Measurements from ENCODE around the gene ELP1. TPM values are rescaled to one million over a fixed set of nuclear protein-coding genes. Genes with fewer than 3 reads are reported as not detected.
"Not testable (repeated sequence)": the region's sequence is repeated elsewhere in the genome, so short reads cannot be mapped to it uniquely, and the experiment has no call there.

Gene ELP1
- polyA plus RNA-seq, 1 donor from 2014 or later: 14.4 TPM

DNA sequence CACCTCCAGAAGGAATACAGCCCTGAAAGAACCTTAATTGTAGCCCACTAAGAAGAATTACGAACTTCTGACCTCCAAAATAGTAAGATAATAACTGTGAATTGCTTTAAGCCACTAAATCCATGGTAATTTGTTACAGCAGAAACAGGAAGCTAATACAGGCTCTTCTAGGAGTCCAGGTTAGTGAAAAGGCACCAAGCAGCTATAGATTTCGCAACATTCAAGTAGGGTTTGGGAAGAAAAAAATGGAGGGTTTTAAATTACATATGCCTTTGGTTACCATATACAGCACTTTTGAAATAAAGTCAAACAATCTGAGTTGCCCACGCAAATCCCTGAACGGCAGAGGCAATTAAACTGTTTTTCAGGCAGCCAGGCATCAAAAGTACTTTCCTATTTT is 73.6 kb downstream of the ELP1 start:
- no peak overlapping the region for H3K27ac Mint-ChIP-seq
- no peaks in the 10 kb centered on the region for H3K4me1 Mint-ChIP-seq
- peaks cover 0 to 5% (median 0%) of the 10 kb centered on the region in 3 donors for H3K9me3 Mint-ChIP-seq
- no peaks in the 10 kb centered on the region for H3K27me3 Mint-ChIP-seq
- no peaks in the 10 kb centered on the region for H3K36me3 Mint-ChIP-seq
- H3K4me3 Mint-ChIP-seq: no peak overlapping the region

GRCh38 chr9:108859459-108860114 is 74.3 kb downstream of the ELP1 start:
- Mint-ChIP-seq H3K9me3 (peaks cover 0 to 5% (median 0%) of the 10 kb centered on the region in 3 donors), H3K4me1 (no peaks in the 10 kb centered on the region), H3K27me3 (no peaks in the 10 kb centered on the region), H3K4me3 (no peak overlapping the region), H3K27ac (no peak overlapping the region), H3K36me3 (no peaks in the 10 kb centered on the region)

DNA sequence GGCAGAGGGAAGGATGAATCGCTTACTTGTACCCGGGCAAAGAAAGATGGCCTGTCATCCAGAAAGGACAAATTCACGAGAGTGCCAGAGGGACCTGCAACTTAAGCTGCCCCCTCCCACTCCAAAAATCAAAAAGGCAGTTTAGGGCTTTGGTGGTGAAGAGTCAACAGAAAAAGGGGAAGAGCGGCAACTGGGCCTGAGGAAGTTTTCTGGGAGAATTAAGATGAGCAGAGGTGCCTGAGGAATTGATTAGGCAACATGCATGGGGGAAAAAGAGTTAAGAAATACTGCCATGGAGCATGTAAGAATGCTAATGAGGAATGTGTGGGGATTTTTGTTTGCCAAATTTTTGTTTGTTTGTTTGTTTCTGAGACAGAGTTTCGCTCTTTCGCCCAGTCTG is 76.4 kb downstream of the ELP1 start:
- H3K36me3 Mint-ChIP-seq: no peaks in the 10 kb centered on the region
- no peak overlapping the region for H3K4me3 Mint-ChIP-seq

GRCh38 chr9:108855888-108856287 is 78.0 kb downstream of the ELP1 start, which contains the start of gene ACTL7B:
Gene ACTL7B (minus strand): TSS chr9:108855986. CDS start chr9:108855930, 56 bp downstream.
- Mint-ChIP-seq H3K27ac (no peak within 1 kb of the TSS), H3K4me1 (no peaks in the 10 kb centered on the region), H3K4me3 (peak within 1 kb of the TSS in 2 of 4 donors; percentile 37 to 47)

More for the DNA sequence above, 76.4 kb downstream of the ELP1 start:
- H3K27ac Mint-ChIP-seq: no peak overlapping the region
- peaks cover 0 to 5% (median 0%) of the 10 kb centered on the region in 3 donors for H3K9me3 Mint-ChIP-seq
- H3K4me1 Mint-ChIP-seq: no peaks in the 10 kb centered on the region
- H3K27me3 Mint-ChIP-seq: no peaks in the 10 kb centered on the region

DNA sequence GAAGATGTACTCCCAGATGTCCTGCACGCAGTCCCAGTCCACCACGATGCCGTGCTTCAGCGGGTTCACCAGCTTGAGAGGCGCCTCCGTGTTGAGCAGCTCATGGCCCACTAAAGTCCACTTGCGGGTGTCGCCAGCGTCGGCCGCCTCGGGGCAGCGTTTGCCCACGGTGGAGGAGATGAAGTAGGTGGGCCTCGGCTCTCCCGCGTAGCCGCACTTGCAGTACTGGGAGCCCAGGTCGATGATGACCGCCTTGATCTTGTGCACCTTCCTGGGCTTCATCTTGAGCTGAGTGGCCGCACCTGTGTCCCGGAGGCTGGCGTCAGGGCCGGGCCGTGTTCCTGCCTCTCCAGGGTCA is 78.4 kb downstream of the ELP1 start:
- no peaks in the 10 kb centered on the region for H3K36me3 Mint-ChIP-seq
- peak overlapping the region in 1 of 4 donors; percentile 47 for H3K4me3 Mint-ChIP-seq
- peaks cover 0 to 5% (median 0%) of the 10 kb centered on the region in 3 donors for H3K9me3 Mint-ChIP-seq
- no peaks in the 10 kb centered on the region for H3K4me1 Mint-ChIP-seq
- no peak overlapping the region for H3K27ac Mint-ChIP-seq
- H3K27me3 Mint-ChIP-seq: no peaks in the 10 kb centered on the region

More at GRCh38 chr9:108855888-108856287, 78.0 kb downstream of the ELP1 start, which contains the start of gene ACTL7B:
- no peaks in the 10 kb centered on the region for H3K36me3 Mint-ChIP-seq
- no peaks in the 10 kb centered on the region for H3K27me3 Mint-ChIP-seq
- H3K9me3 Mint-ChIP-seq: peaks cover 0 to 5% (median 0%) of the 10 kb centered on the region in 3 donors

DNA sequence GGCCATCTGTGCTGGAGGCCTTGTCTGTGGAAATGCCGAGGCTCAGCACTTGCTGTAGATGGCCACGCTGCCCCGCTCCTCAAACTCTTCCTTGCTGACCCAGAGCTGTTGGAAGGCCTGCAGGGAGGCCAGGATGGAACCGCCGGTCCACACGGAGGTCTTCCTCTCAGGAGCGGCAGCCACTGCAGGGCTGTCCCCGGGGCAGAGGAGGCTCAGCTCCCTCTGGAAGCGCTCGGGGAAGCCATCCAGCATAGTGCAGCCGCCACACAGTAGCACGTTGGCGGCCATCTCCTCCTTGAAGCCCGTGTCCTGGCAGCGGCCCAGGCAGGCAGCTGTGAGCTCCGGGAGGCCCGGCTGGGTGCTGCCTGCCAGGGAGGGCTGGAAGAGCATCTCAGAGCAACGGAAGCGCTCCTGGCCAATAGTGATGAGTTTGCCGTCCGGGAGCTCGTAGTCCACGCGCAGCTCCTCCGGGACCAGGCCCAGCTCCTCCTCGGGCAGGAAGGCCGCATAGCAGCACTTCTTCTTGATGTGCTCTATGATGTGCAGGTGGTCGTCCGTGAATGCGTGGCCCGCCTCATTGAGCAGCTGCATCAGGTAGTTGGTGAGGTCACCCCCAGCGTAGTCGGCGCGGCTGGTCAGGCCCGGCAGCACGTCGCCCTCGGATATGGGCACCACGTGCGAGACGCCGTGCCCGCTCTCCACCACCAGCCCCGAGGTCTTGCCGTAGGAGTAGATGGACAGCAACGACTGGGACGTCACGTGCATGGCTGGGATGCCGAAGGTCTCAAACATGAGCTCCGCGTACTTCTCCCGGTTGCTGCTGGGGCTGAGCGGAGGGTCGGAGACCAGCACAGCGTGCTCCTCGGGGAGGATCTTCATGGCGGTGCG is 79.0 kb downstream of the ELP1 start:
- H3K9me3 Mint-ChIP-seq: peaks cover 0 to 5% (median 0%) of the 10 kb centered on the region in 3 donors
- no peaks in the 10 kb centered on the region for H3K36me3 Mint-ChIP-seq
- no peaks in the 10 kb centered on the region for H3K4me1 Mint-ChIP-seq
- peak overlapping the region in 1 of 4 donors; percentile 47 for H3K4me3 Mint-ChIP-seq
- no peaks in the 10 kb centered on the region for H3K27me3 Mint-ChIP-seq
- H3K27ac Mint-ChIP-seq: no peak overlapping the region

DNA sequence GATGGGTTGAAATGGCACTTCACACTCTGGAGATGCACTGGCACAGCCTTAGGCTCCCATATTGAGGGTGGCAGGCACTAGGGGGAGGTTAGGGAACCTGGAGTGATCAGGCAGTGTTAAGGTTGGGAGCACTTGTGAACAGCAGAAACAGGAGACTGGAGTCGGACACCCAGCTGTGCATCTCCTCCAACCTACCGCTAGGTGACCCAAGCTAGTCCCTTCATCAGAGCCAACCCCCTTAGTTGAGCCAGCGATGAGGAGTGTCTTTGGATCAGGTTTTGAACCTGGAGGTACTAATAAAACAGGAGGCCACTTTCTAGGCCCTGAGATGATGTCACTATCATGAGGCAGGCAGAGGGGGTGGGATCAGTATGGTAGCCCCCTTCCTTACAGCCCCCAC is 79.8 kb downstream of the ELP1 start:
- Mint-ChIP-seq H3K9me3 (peaks cover 0 to 5% (median 0%) of the 10 kb centered on the region in 3 donors), H3K27me3 (no peaks in the 10 kb centered on the region), H3K4me3 (no peak overlapping the region), H3K4me1 (no peaks in the 10 kb centered on the region), H3K36me3 (no peaks in the 10 kb centered on the region), H3K27ac (no peak overlapping the region)

GRCh38 chr9:108852079-108852478 is 81.8 kb downstream of the ELP1 start:
- H3K27me3 Mint-ChIP-seq: no peaks in the 10 kb centered on the region
- H3K9me3 Mint-ChIP-seq: no peaks in the 10 kb centered on the region
- H3K4me1 Mint-ChIP-seq: no peaks in the 10 kb centered on the region
- no peaks in the 10 kb centered on the region for H3K36me3 Mint-ChIP-seq
- H3K27ac Mint-ChIP-seq: peak overlapping the region in 1 of 3 donors; percentile 36
- no peak overlapping the region for H3K4me3 Mint-ChIP-seq

- Mint-ChIP-seq H3K36me3 (no peaks in the 10 kb centered on the region), H3K4me1 (no peaks in the 10 kb centered on the region), H3K4me3 (peak overlapping the region in 1 of 4 donors; percentile 63), H3K9me3 (no peaks in the 10 kb centered on the region), H3K27me3 (no peaks in the 10 kb centered on the region), H3K27ac (no peak overlapping the region)
These were observed 82.8 kb downstream of the ELP1 start for GRCh38 chr9:108851138-108851537.

DNA sequence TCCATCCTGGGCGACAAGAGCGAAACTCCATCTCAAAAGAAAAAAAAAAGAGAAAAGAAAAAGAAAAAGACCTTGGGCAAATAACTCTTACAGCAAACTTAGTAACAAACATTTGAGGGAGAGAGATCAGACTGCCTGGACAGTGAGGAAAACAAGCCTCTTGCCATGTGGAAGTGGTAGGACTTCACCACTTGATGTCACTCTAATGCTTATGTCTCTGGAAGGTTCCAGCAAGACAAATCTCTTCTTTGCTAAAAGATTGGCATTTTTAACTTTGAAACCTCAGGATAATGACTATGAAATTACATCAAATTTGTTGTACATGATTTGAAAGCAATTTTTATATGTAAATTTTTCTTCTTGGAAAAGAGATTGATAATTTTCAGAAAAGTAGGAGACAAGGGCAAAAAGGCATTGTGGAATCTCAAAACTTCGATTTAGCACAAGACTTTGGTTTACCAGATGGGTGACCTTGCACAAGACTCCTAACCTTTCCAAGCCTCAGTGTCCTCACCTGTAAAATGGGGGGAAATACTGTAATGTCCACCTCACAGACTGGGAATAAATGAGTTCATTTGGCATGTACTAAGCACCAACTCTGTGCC is 83.5 kb downstream of the ELP1 start:
- Mint-ChIP-seq H3K36me3 (no peaks in the 10 kb centered on the region), H3K9me3 (no peaks in the 10 kb centered on the region), H3K27me3 (no peaks in the 10 kb centered on the region), H3K4me1 (peaks cover 0 to 3% (median 0%) of the 10 kb centered on the region in 3 donors), H3K4me3 (no peak overlapping the region), H3K27ac (no peak overlapping the region)

GRCh38 chr9:108848296-108848695 is 85.6 kb downstream of the ELP1 start:
- not testable (repeated sequence) for H3K27ac Mint-ChIP-seq, H3K27me3 Mint-ChIP-seq, H3K36me3 Mint-ChIP-seq, H3K4me1 Mint-ChIP-seq, H3K4me3 Mint-ChIP-seq, H3K9me3 Mint-ChIP-seq

DNA sequence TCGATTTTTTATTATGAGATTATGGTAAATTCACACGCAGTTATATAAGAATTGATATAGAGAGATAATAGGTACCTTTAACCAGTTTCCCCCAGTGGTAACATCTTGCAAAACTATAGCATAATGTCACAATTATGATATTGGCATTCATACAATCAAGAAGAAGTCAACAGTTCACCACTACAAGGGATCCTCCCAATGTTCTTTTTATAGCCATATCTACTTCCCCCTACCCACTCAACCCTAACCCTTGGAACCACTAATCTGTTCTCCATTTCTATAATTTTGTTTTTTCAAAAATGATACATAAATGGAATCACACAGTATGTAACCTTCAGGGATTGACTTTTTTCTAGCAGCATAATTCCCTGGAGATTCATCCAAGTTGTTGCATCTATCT is 88.0 kb downstream of the ELP1 start:
- Mint-ChIP-seq H3K4me1 (peaks cover 1 to 8% (median 7%) of the 10 kb centered on the region in 3 donors), H3K36me3 (no peaks in the 10 kb centered on the region), H3K27me3 (no peaks in the 10 kb centered on the region), H3K4me3 (no peak overlapping the region), H3K9me3 (no peaks in the 10 kb centered on the region), H3K27ac (no peak overlapping the region)

DNA sequence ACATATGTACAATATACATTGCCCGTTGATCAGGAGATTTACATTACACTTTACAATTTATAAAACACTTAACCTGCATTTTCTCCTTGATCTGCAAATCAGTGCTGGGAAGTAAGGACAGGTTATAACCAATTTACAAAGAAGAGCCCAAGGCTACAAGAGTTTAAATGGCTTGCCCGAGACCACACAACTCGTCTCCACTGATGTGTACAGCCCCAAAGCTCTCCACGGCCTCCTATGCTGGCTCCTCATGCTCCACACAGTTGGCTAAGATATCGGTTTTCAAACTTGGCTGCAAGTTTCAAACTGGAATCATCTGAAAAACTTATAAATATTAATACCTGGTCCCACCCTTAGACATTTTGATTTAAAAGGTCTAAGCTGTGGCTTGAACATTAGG is 88.4 kb downstream of the ELP1 start:
- no peak overlapping the region for H3K27ac Mint-ChIP-seq
- no peaks in the 10 kb centered on the region for H3K9me3 Mint-ChIP-seq
- H3K4me1 Mint-ChIP-seq: peaks cover 1 to 8% (median 7%) of the 10 kb centered on the region in 3 donors
- H3K27me3 Mint-ChIP-seq: no peaks in the 10 kb centered on the region
- H3K36me3 Mint-ChIP-seq: no peaks in the 10 kb centered on the region
- H3K4me3 Mint-ChIP-seq: no peak overlapping the region

DNA sequence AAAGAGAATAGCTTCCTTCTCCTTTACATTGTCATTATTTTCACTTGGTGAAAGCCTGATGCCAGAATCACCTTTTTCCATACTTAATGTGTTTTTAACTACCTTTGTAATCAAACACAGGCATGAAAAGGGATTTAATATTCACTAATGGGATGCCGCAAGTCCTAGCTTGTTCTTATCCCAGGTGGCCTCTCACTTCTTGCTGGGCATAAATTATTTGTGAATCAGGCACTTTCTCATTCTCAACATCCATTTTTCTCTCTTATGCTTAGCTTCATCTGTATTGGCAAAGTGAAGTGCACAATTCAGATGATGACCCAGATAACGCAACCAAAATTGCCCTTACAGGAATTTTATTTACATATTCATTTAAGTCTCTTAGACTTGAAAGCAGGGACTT is 89.1 kb downstream of the ELP1 start:
- H3K4me3 Mint-ChIP-seq: no peak overlapping the region
- no peak overlapping the region for H3K27ac Mint-ChIP-seq
- no peaks in the 10 kb centered on the region for H3K36me3 Mint-ChIP-seq
- H3K27me3 Mint-ChIP-seq: no peaks in the 10 kb centered on the region
- H3K9me3 Mint-ChIP-seq: no peaks in the 10 kb centered on the region
- peaks cover 1 to 8% (median 7%) of the 10 kb centered on the region in 3 donors for H3K4me1 Mint-ChIP-seq

DNA sequence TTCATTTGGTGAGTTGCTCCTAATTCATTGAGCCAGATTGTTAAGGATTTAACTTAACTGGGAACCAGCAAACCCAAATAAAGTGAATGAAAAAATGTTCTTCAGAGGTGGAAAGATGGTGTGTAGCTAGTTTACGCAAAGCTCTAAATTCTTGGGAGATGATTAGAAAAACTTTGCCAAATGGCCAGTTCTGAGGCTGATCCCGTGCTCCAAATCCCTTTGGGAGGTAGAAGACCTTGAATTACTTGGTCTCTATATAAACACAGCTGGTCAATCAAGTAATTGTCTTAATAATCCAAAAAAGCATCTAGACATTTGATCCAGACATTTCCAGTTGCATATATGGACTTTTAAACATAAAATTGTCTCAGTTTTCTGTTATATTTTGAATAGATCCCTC is 89.5 kb downstream of the ELP1 start:
- Mint-ChIP-seq H3K9me3 (peaks cover 0 to 2% (median 0%) of the 10 kb centered on the region in 3 donors), H3K36me3 (no peaks in the 10 kb centered on the region), H3K27ac (no peak overlapping the region), H3K4me1 (peaks cover 1 to 8% (median 7%) of the 10 kb centered on the region in 3 donors), H3K27me3 (no peaks in the 10 kb centered on the region), H3K4me3 (no peak overlapping the region)

All from IgD-negative memory B cell (primary cell).